GM19023 (cell line): Measurements from ENCODE around the gene PTPRJ.
"Not testable (repeated sequence)": the region's sequence is repeated elsewhere in the genome, so short reads cannot be mapped to it uniquely, and the experiment has no call there.

Experiments
- ATAC-seq: cut with Tn5 transposase; IDR thresholded peaks from one replicate; pipeline ENCODE4 v1.9.1; 2021; ENCODE audit warnings: mild to moderate bottlenecking, moderate library complexity; ENCODE audit not compliant: unreplicated experiment

The PTPRJ gene

DNA sequence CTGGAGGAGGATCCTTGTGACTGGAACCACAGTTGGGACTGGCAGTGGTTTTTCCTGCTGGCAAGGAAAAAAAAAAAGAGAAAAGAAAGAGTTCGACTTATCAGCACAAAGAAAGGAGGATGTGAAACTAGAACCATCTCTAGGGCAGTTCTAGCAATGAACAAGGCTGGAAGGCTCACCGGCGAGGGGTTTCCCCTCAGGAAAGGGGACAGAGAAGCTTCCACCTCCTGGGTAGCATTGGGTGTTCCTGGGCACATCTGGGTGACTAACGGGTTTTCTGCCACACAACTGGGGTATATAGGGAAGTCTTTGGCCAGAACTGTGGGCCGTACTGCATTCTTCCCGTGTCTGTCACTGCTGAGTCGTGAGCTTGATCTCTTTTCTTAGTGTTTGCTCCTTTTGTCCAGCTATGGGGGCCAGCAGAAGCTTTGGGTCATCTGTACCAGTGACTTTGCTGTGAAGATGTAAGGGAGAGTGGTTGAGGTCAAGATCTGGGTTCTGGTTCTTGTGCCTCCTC, 126.9 kb downstream of the PTPRJ start:
- peak; percentile 81 for ATAC-seq

DNA sequence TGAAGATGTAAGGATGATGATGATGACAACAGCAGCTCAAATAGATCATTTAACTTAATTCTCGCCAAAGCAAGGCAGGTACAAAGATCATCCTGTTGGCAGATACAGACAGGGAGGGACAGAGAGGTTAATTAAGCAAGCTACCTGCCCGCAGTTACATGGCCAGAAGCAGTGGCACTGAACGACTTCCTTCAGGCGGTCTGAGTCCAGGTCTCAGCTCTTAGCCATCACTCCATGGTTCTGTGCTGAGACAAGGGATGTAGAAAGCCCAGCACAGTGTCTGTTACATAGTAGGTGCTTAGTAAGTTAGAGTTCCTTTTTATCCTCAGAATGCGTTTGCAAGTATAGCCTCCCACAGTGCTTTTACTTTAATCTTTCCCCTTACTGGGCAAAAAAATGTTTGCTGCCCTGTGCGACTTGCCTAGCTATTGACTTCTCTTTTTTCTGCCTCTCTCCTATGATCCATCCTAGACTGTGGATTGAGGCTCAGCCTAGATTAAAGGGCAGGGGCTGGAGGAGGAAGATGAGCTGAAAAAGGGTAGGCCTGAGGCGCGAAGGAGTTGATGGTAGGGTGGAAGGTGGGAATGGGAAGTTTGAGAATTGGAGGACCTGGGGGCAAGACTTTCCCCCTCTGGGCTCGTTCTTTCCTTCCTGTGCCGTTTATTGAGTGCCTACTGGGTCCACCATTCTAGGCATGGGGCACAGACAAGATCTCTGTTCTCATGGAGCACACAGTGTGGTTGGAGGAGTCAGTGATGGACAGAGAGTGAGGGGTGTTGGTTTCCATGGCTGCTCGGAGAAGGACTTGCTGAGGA, 128.1 kb downstream of the PTPRJ start:
- no peak for ATAC-seq

DNA sequence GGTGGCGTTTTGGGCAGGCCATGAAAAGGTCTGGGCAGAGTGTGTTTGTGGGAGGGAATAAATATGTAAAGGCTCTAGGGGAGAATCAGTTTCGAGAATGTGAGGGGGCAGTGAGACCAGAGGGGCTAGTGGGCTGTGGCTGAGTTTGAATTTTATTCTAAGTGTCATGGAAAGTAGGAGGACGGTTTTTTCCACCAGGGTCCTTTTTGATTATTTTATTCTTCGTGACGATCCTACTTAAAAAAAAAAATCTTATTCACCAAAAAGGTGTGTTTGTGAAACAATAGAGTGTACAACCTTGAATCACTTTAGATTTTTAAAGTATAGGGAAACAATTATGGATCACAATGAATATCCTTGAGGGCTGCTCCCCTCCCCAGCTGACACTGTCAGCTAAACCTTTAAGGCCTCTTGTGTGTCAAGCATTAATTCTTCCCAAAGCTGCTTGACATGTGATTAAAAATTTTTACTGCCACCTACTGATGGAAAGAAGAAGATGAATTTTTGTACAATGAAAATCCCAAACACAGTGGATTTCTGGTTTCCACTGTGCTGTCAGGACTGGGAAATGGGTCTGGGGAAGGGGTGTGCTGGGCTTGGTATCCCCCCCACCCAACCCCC, 128.8 kb downstream of the PTPRJ start:
- no peak for ATAC-seq

- no peak for ATAC-seq
These were observed 130.1 kb downstream of the PTPRJ start for GRCh38 chr11:48110509-48110766.

DNA sequence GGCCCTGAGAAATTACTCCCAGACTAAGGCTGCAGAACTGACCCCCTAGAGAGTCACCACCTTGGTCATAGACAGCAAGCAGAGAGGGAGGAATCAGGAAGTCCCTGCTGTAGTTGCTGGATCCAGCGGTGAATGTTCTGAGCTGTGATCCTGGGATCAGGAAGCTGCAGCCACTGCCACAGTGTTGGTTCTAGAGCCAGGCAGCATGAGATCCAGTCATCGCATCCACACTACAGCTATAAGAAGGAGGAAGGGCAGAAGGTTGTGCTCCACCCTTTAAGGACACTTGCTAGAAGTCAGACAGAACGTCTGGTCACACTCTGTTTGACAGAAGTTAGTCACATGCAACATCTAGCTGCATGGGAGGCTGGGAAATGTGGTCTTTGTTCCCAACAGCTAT, 131.5 kb downstream of the PTPRJ start:
- ATAC-seq, result no peak

DNA sequence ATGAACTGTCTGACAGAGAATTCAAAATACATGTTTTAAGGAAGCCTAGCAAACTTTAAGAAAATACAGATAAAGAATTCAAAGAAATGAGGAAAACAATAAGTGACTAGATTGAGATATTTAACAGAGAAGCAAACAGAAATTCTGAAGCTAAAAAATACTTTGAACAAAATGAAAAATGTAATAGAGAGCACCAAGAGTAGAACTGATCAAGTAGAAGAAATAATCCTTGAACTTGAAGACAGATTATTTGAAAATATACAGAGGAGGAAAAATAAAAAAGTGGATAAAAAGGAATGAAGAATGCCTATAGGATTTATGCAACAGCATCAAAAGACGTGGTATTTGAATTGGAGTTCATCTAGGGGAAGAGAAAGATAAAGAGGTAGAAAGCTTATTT, 134.4 kb downstream of the PTPRJ start:
- no peak for ATAC-seq

- ATAC-seq, result no peak
These were observed 136.3 kb downstream of the PTPRJ start for GRCh38 chr11:48116437-48117228.

GRCh38 chr11:48122246-48122645, 141.9 kb downstream of the PTPRJ start:
- no peak for ATAC-seq

DNA sequence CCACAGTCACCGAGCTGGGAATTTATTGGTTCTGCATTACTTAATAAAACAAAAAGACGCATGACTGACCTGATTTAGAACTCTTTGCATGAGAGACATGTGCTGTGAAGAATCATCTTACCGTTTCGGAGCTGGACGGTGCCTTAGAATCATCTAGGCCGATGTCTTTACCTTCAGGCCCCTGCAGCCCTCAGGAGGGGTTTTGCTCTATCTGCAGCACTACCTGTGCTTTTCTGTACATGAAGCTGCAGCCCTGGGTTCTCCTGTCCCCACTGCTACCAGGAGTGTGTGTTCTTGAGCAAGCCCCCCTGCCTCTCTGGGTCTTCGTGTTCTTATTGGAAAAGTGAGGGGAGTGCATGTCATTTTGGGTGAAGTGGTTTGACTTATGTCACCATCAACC, 142.3 kb downstream of the PTPRJ start:
- no peak for ATAC-seq

- no peak for ATAC-seq
These were observed 143.0 kb downstream of the PTPRJ start for GRCh38 chr11:48123254-48123875.

GRCh38 chr11:48123934-48124755, 143.8 kb downstream of the PTPRJ start:
- ATAC-seq, result no peak

DNA sequence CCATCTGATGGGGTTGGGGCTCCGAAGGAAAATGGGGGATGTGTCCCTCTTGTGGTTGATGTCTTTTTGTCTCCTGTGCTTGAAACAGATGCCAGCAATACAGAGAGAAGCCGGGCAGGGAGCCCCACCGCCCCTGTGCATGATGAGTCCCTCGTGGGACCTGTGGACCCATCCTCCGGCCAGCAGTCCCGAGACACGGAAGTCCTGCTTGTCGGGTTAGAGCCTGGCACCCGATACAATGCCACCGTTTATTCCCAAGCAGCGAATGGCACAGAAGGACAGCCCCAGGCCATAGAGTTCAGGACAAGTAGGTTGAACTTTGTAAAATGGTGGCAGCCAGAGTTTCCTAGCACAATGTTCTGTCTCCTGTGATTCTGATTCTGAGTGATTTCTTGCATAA, 144.5 kb downstream of the PTPRJ start:
- no peak for ATAC-seq

- no peak for ATAC-seq
These were observed 145.5 kb downstream of the PTPRJ start for GRCh38 chr11:48125866-48126265.

GRCh38 chr11:48127521-48128183, 147.3 kb downstream of the PTPRJ start:
- ATAC-seq, result no peak

DNA sequence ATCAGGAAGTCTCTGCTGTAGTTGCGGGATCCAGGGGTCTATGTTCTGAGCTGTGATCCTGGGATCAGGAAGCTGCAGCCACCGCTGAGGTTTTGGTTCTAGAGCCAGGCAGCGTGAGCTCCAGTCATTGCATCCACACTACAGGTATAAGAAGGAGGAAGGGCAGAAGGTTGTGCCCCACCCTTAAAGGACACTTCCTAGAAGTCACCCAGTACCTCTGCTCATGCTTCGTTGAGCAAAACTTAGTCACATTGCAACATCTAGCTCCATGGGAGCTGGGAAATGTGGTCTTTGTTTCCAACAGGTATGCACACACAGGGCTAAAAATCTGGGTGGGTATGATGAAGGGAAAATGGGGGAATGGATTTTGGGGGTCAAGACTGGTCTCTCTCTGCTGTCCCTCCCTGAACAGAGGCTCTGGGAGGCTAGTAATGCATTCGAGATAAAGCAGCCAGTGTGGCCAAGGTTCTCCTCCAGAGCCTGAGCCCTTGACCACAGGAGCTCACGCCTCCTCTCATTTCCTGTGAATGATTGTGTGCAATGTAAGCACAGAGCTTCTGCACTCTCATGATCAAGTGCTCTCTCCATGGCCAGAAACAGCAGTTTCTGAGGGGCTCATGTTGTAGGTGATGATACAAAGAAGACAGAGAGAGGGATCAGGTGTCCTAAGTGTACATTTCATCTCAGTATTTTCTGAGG, 149.5 kb downstream of the PTPRJ start:
- ATAC-seq, result no peak

- no peak for ATAC-seq
These were observed 154.0 kb downstream of the PTPRJ start for GRCh38 chr11:48134221-48134922.

DNA sequence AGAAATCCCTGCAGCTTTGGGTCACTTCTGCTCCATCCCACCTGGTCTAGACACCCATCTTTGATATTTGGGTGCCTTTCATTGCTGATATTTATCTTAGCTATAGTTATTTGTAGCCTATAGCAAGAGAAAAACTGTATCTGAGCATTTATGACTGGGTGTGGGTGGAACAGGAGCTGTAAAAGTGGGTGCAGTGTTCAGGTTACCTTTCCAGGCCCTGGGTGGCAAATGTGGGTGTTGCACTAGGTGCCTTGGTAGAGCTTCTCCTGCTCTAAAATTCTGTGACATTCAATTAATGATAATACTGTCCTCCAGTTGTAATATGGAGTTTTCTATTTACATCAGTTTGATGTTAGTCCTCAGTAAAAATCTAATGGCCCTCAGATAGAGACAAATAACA, 157.9 kb downstream of the PTPRJ start:
- no peak for ATAC-seq

- ATAC-seq, result not testable (repeated sequence)
These were observed 159.5 kb downstream of the PTPRJ start for GRCh38 chr11:48139896-48140295.
